Measurements from ENCODE around the gene SLC6A9.

The SLC6A9 gene

GRCh38 chr1:44012941-44013609 is 18.2 kb downstream of the SLC6A9 start:
- in situ Hi-C loops (cut with MboI; ENCODE audit: low sequenced_read_pairs) = no loop called here

- in situ Hi-C loops (cut with MboI; ENCODE audit: low sequenced_read_pairs) = no loop called here
These were observed 18.9 kb downstream of the SLC6A9 start for GRCh38 chr1:44012404-44012803.

GRCh38 chr1:44010935-44011471 is 20.3 kb downstream of the SLC6A9 start:
- in situ Hi-C loops (cut with MboI; ENCODE audit: low sequenced_read_pairs) = no loop called here

DNA sequence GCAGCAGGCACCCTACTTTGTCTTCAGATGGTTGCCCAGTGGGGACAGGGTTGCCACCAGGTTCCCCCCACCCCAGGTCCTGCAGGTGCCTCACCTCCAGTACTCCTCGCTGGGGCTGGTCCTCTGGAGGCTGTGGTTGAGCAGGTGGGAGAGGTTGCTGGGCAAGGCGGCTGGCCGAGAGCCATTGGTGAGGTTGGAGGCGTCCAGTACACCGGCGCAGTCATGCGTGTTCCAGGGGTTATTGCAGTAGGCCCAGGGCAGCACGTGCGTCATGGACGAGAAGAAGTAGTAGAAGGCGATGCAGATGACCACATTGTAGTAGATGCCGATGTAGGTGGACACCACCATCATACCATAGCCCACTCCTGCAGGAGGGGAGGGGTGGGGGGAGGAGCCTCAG is 23.0 kb downstream of the SLC6A9 start:
- in situ Hi-C loops (cut with MboI; ENCODE audit: low sequenced_read_pairs) = no loop called here

DNA sequence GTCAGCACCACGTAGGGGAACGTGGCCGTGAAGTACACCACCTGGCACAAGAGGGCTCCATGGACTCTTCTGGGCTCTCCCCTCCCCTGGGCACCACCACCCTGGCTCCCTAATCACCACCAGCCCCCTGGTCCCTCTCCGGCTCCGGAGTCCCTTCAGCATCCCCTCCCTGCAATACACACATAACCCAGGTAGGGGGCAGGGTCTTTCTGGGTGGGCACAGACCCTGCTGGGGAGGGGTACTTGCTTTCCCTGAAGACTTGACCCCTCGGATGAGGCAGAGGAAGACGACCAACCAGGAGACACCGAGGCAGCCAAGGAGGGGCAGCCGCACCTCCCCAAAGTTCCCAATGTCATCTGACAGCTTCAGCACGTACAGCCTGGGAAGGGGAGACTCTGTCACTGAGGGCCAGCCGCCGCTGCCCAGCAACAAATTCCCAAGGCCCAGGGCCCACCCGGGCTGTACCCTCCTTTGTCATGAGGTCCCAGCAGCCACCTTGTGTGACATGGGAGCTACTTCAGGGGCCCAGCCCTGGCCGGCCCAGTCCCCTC is 28.6 kb downstream of the SLC6A9 start:
- in situ Hi-C loops (cut with MboI; ENCODE audit: low sequenced_read_pairs) = no loop called here

DNA sequence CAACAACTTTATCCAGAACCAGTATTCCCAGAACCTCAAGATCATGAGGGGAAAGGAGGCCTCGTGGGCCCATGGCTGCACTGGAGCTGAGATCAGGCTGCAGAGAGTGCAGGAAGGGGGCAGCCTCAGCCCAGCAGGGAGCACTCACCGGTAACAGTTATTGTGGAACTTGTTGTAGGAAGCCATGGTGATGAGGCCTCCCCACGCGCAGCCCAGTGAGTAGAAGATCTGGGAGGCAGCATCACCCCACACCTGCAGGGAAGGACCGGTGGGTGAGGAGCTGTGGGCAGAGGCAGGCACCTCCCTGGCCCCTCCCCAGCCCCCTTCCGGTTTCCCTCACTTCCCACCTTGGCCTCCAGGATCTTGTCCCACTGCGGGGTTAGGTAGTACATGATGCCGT is 29.1 kb downstream of the SLC6A9 start:
- in situ Hi-C loops (cut with MboI; ENCODE audit: low sequenced_read_pairs) = no loop called here

GRCh38 chr1:44000122-44000665 is 31.1 kb downstream of the SLC6A9 start:
- in situ Hi-C loops (cut with MboI; ENCODE audit: low sequenced_read_pairs) = no loop called here

DNA sequence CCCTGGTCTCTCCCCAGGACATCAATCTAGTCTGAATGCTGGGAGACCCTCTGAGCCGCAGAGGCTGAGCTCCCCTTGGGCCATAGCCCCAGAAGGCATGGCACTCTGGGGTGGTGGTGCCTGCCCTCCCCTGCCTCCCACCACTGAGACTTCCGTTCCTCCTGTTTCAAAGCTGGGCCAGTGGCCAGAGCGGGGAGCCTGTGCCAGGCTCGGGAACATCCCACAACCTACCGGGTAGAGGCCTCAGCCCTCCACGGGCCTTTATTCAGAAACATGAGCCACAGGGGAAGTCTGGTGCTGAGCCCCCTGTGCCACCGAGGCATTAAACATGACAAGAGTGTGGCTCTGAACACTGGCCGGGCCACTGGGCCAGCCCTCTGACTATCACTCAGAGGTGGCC is 31.8 kb downstream of the SLC6A9 start:
- in situ Hi-C loops (cut with MboI; ENCODE audit: low sequenced_read_pairs) = no loop called here

DNA sequence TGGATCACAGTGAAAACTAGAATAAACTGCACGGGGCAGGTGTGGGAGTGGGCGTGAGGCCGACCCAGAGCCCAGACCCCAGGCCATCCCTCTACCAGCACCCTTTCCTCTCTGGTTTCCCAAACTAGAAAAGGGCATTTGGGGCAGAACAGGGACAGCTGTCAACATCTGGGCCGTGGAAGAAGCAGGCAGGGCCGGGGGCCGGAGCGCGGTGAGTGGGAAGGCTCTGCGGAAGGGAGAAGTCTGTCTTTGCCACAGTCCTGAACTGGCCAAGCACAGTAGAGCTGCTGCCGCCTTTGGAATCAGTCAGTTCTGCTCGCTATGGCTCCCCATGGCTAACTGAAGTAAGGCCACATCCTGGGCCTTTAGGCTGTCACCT is 33.3 kb downstream of the SLC6A9 start:
- in situ Hi-C loops (cut with MboI; ENCODE audit: low sequenced_read_pairs) = no loop called here

GRCh38 chr1:43997295-43997999 is 33.8 kb downstream of the SLC6A9 start:
- in situ Hi-C loops (cut with MboI; ENCODE audit: low sequenced_read_pairs) = no loop called here

- in situ Hi-C loops (cut with MboI; ENCODE audit: low sequenced_read_pairs) = no loop called here
These were observed 34.5 kb downstream of the SLC6A9 start for GRCh38 chr1:43996733-43997115.

DNA sequence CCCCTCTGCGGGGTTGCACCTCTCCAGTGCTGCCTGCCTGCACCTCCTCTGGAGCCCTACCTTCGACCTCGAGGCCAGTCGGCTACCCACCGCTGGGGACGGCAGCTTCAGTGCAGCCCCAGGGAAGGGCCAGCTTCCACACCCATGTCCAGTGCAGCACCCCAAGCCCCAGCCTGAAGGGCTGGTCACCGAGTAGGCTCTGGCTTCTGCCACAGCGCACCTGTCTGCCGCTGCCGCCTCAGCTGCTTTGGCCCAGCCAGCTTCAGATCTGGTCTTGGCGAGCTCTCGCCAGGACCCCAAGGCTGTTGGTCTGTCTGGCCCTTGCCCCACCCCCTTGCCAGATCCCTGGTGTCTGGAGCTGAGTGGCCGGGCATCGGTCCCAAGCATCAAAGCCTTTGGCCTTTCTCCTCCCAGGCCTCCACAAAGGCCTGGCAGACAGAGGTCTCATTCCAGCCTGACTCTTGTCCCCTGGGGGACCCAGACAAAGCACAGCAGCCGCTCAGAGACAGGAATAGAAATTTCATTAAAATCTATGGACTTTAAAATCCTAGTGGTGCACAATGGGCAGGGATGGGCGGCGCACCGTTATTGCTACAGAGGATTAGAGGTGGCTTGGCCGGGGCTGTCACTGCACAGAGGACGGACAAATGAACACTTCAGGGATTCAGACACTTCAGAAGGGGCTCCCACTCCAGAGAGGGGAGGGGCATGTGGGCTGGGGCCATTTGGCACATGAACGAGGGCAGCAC is 35.1 kb downstream of the SLC6A9 start:
- in situ Hi-C loops (cut with MboI; ENCODE audit: low sequenced_read_pairs) = no loop called here

DNA sequence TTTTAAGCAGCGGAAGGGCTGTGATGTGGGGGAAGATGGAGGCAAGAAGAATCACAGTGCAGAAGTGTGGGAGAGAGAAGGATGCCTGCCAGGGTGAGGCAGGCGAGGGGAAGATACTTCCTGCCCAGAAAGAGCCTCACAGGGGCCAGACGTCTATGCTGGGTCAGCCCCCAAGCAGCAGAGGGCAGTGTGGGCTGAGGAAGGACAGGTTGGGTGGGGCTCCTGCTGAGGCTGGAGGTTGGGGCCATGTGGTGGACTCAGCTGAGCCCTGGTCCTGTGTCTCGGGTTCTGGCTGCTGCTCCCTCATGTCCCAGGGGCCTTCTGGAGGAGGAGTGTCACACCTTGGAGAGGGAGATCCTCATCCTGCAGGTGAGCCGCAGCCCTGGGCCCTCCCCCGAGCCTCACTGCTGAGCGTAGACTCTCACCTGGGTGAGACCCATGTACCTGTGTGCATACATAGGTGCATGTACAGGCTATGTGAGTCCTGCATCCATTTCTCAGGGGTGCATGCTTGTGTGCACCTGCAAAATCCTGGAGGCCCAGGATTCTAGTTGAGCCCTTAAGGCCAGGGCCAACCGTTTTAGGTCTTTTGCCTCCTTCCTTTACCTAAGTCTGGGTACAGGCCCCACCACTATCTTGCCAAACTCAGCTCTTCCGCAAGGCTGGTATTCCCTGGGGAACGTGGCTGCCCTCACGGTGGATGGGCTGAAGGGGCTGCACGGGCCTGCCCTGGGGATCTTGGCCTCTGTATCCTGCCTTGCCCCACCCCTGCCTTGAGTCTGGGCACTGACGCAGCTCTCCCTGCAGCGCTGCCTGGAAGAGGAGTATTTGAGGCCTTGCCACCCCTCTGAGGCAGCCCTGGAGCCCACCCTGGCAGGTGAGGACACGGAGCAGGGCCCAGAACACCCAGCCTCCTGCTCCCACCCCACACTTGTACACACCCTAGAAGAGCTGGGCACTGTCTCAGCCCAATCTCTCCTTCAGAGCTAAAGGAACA is 36.2 kb downstream of the SLC6A9 start:
- in situ Hi-C loops (cut with MboI; ENCODE audit: low sequenced_read_pairs) = no loop called here

- in situ Hi-C loops (cut with MboI; ENCODE audit: low sequenced_read_pairs) = no loop called here
These were observed 37.2 kb downstream of the SLC6A9 start for GRCh38 chr1:43994071-43994470.

GRCh38 chr1:43993206-43993914 is 37.9 kb downstream of the SLC6A9 start:
- in situ Hi-C loops (cut with MboI; ENCODE audit: low sequenced_read_pairs) = no loop called here

- in situ Hi-C loops (cut with MboI; ENCODE audit: low sequenced_read_pairs) = no loop called here
These were observed 38.8 kb downstream of the SLC6A9 start for GRCh38 chr1:43992232-43992995.

GRCh38 chr1:43991476-43992231 is 39.6 kb downstream of the SLC6A9 start, which contains the start of gene CCDC24:
Gene CCDC24, plus strand, starts transcription at chr1:43991599. Its CDS starts 280 bp downstream, at chr1:43991879.
- in situ Hi-C loops (cut with MboI; ENCODE audit: low sequenced_read_pairs) = no loop called here

- in situ Hi-C loops (cut with MboI; ENCODE audit: low sequenced_read_pairs) = no loop called here
These were observed 40.1 kb downstream of the SLC6A9 start for GRCh38 chr1:43991200-43991475.
